ENCODE results near the gene SCRG1.

Gene SCRG1

DNA sequence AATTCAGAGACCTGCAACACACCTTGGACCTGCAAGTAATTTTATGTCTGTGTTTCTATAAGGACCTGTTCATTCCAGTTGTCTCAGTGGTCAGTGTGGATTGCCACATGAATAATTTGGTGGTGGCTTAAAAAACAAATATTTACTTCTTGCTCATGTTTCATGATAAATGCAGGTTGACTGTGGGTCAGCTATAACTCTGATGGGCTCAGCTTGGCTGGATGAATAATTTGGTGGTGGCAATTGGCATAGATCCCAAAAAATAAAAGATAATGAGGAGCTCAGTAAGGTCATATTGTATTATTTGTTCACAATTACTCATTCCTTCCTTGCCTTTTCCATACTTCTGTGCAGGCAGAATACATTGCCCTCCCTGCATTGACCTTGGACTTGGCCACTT, 18.9 kb upstream of the SCRG1 start:
- no peak for TF ChIP-seq SUZ12 (IDR thresholded peaks at IDR 0.05)
- TF ChIP-seq LEF1 (IDR thresholded peaks at IDR 0.05; ENCODE audit: borderline replicate concordance), result no peak
- TF ChIP-seq, protein P1, sequence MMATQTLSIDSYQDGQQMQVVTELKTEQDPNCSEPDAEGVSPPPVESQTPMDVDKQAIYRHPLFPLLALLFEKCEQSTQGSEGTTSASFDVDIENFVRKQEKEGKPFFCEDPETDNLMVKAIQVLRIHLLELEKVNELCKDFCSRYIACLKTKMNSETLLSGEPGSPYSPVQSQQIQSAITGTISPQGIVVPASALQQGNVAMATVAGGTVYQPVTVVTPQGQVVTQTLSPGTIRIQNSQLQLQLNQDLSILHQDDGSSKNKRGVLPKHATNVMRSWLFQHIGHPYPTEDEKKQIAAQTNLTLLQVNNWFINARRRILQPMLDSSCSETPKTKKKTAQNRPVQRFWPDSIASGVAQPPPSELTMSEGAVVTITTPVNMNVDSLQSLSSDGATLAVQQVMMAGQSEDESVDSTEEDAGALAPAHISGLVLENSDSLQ (IDR thresholded peaks at IDR 0.05), result no peak
- TF ChIP-seq ELF4 (IDR thresholded peaks at IDR 0.05), result no peak
- TF ChIP-seq TARDBP (IDR thresholded peaks at IDR 0.05), result no peak
- DNase-seq (ENCODE audit: extremely low spot score), result no peak
- ChIA-PET CTCF (interaction anchor here (0.6 to 2.1 kb wide), 5 partner anchors 76 to 1214 kb away, joined by 4 to 8 read pairs (median 6); no protein-coding TSS in a partner anchor), POLR2A (interaction anchor here (1.0 to 1.1 kb wide), 2 partner anchors 83 to 85 kb away, joined by 3 read pairs; no protein-coding TSS in a partner anchor)

DNA sequence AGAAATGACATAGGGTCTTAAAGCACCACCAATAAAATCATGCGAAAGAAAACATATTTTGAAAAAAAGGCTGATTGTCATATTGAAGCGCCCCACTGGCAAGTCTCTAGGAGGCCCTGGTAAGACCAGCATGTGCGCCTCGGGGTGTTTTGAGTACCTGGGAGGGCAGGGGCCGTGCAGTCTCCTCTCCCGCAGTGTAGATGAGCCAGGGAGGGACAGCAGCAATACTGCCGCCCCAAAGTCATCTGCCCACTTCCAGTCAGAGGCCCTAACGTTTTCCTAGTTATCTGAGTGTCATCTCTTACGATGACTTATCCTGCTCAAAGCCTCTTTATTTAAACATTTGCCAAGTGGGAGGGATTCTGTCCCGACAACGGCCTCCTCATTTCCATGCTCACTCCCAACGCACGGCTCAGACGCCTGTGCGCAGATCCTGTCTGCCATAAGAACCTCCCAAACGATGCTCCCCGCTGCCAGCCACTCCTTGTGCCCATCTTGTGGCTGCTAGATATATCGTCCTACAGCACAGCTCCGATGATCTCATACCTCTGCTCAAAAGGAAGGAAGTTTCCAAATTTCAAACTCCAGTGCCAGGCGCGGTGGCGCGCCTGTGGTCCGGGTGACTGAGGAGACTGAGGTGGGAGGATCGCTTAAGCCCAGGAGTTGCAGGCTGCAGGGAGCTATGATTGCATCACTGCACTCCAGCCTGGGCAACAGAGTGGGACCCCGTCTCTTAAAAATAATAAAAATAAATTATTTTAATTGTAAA, 17.2 kb upstream of the SCRG1 start:
- no peak for TF ChIP-seq TARDBP (IDR thresholded peaks at IDR 0.05)
- TF ChIP-seq, protein P1 (IDR thresholded peaks at IDR 0.05), result no peak
- TF ChIP-seq LEF1 (IDR thresholded peaks at IDR 0.05; ENCODE audit: borderline replicate concordance), result no peak
- no peak for TF ChIP-seq FOXM1 (IDR thresholded peaks at IDR 0.05; ENCODE audit: borderline replicate concordance)
- no peak for TF ChIP-seq ELF4 (IDR thresholded peaks at IDR 0.05)
- TF ChIP-seq NFRKB (IDR thresholded peaks at IDR 0.05), result no peak
- TF ChIP-seq SUZ12 (IDR thresholded peaks at IDR 0.05), result no peak
- TF ChIP-seq FOXA1 (IDR thresholded peaks at IDR 0.05), result no peak
- no peak for TF ChIP-seq HDGF (IDR thresholded peaks at IDR 0.05; ENCODE audit: borderline replicate concordance)
- TF ChIP-seq L3MBTL2 (conservative IDR thresholded peaks at IDR 0.05), result no peak
- TF ChIP-seq FOXK2 (IDR thresholded peaks at IDR 0.05), result no peak
- TF ChIP-seq CTBP1 (IDR thresholded peaks at IDR 0.05; ENCODE audit: borderline replicate concordance), result no peak
- no peak for TF ChIP-seq ARNT (IDR thresholded peaks at IDR 0.05)
- TF ChIP-seq BHLHE40 (IDR thresholded peaks at IDR 0.05; ENCODE audit: borderline replicate concordance), result no peak
- TF ChIP-seq SP1 (IDR thresholded peaks at IDR 0.05), result no peak
- TF ChIP-seq ZNF384 (IDR thresholded peaks at IDR 0.05), result no peak
- CTCF ChIA-PET, result interaction anchor here (0.6 to 1.7 kb wide), 5 partner anchors 13 to 114 kb away, joined by 3 to 4 read pairs (median 3); no protein-coding TSS in a partner anchor
- DNase-seq (ENCODE audit: extremely low spot score), result no peak
- POLR2A ChIA-PET, result interaction anchor here (1.4 to 1.6 kb wide), 2 partner anchors 45 to 81 kb away, joined by 3 to 6 read pairs; partner anchors contain the start of gene HMGB2

DNA sequence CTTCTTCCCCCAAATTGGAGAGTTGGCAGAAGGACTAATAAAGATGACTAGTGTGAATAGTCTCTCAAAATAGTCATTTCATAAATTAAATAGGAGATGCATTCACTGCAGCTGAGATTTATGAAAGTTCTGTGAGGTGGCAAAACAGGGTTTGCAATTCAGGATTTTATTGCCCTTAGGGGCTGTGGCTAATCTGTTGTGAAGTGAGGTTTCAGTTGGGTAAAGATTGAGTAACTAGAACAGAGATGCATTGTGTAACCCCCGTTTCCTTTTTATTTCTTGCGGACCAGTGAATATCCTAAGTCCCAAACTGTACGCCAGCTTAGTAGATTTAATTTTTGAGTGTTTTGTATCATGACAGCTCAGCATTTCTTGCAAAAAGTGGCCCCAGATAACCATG, 16.2 kb upstream of the SCRG1 start:
- DNase-seq (ENCODE audit: extremely low spot score), result no peak
- no peak for TF ChIP-seq ELF4 (IDR thresholded peaks at IDR 0.05)
- no peak for TF ChIP-seq FOXK2 (IDR thresholded peaks at IDR 0.05)
- TF ChIP-seq SP1 (IDR thresholded peaks at IDR 0.05), result no peak
- TF ChIP-seq LEF1 (IDR thresholded peaks at IDR 0.05; ENCODE audit: borderline replicate concordance), result no peak
- TF ChIP-seq CTBP1 (IDR thresholded peaks at IDR 0.05; ENCODE audit: borderline replicate concordance), result no peak
- no peak for TF ChIP-seq BHLHE40 (IDR thresholded peaks at IDR 0.05; ENCODE audit: borderline replicate concordance)
- TF ChIP-seq FOXM1 (IDR thresholded peaks at IDR 0.05; ENCODE audit: borderline replicate concordance), result no peak
- no peak for TF ChIP-seq ARNT (IDR thresholded peaks at IDR 0.05)
- no peak for TF ChIP-seq TARDBP (IDR thresholded peaks at IDR 0.05)
- TF ChIP-seq FOXA1 (IDR thresholded peaks at IDR 0.05), result no peak
- no peak for TF ChIP-seq HDGF (IDR thresholded peaks at IDR 0.05; ENCODE audit: borderline replicate concordance)
- TF ChIP-seq NFRKB (IDR thresholded peaks at IDR 0.05), result no peak
- no peak for TF ChIP-seq L3MBTL2 (conservative IDR thresholded peaks at IDR 0.05)
- TF ChIP-seq ZNF384 (IDR thresholded peaks at IDR 0.05), result no peak
- TF ChIP-seq, protein P1 (IDR thresholded peaks at IDR 0.05), result no peak
- no peak for TF ChIP-seq SUZ12 (IDR thresholded peaks at IDR 0.05)
- POLR2A ChIA-PET, result interaction anchor here (1.6 kb wide), 1 partner anchor 44 kb away, joined by 3 read pairs; no protein-coding TSS in a partner anchor
- CTCF ChIA-PET, result interaction anchor here (0.9 to 1.7 kb wide), 2 partner anchors 96 to 391 kb away, joined by 3 to 4 read pairs; no protein-coding TSS in a partner anchor

DNA sequence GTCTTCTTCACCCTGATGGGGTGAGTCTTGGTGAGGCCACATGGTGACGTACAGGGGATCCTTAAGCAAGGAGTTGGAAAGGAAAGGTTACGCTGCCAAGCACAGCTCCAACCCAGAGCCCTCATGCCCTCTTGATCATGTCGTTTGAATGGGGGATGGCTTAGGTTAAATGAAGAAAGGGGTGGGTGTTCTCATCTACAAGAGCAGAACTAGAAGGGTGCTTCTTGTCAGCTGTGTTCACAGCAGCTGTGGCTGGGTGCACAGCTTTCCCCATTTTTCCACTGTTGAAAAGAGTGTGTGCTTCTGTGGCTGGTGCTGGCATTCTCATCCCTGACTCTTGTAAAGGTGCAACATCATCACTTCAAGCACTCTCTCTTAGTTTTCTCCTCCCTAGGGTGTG, 15.5 kb upstream of the SCRG1 start:
- ChIA-PET POLR2A (interaction anchor here (1.6 kb wide), 1 partner anchor 43 kb away, joined by 3 read pairs; no protein-coding TSS in a partner anchor), CTCF (interaction anchor here (0.9 to 2.3 kb wide), 2 partner anchors 95 to 391 kb away, joined by 3 to 7 read pairs; no protein-coding TSS in a partner anchor)
- TF ChIP-seq ZNF384 (IDR thresholded peaks at IDR 0.05) (no peak), BHLHE40 (IDR thresholded peaks at IDR 0.05; ENCODE audit: borderline replicate concordance) (no peak), NFRKB (IDR thresholded peaks at IDR 0.05) (no peak), SP1 (IDR thresholded peaks at IDR 0.05) (no peak), FOXM1 (IDR thresholded peaks at IDR 0.05; ENCODE audit: borderline replicate concordance) (no peak), SUZ12 (IDR thresholded peaks at IDR 0.05) (no peak), ELF4 (IDR thresholded peaks at IDR 0.05) (no peak), HDGF (IDR thresholded peaks at IDR 0.05; ENCODE audit: borderline replicate concordance) (no peak), ARNT (IDR thresholded peaks at IDR 0.05) (no peak), L3MBTL2 (conservative IDR thresholded peaks at IDR 0.05) (no peak), TARDBP (IDR thresholded peaks at IDR 0.05) (no peak), CTBP1 (IDR thresholded peaks at IDR 0.05; ENCODE audit: borderline replicate concordance) (no peak), LEF1 (IDR thresholded peaks at IDR 0.05; ENCODE audit: borderline replicate concordance) (no peak), FOXA1 (IDR thresholded peaks at IDR 0.05) (no peak), FOXK2 (IDR thresholded peaks at IDR 0.05) (no peak)
- TF ChIP-seq, protein P1 (IDR thresholded peaks at IDR 0.05), result no peak
- no peak for DNase-seq (ENCODE audit: extremely low spot score)

DNA sequence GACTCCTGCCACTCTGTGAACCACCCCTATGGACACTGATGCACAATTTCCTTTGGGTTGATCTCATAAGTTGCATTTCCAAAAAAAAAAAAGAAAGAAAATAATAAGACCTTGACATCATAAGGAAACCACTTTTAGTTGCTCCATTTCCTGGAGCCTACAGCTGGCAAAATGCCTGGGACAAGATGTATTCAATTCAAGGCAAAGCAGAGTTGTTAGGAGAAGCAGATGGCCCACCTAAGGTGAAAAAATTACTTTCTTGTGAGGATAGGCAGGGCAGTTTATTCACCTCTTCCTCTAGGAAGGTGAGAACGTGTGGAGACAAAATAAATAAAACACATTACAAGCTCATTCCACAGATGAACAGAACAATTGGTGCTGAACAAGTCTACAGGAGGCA, 14.1 kb upstream of the SCRG1 start:
- TF ChIP-seq SP1 (IDR thresholded peaks at IDR 0.05) (no peak), TARDBP (IDR thresholded peaks at IDR 0.05) (no peak), BHLHE40 (IDR thresholded peaks at IDR 0.05; ENCODE audit: borderline replicate concordance) (no peak), ARNT (IDR thresholded peaks at IDR 0.05) (no peak), ELF4 (IDR thresholded peaks at IDR 0.05) (no peak), FOXA1 (IDR thresholded peaks at IDR 0.05) (no peak), FOXM1 (IDR thresholded peaks at IDR 0.05; ENCODE audit: borderline replicate concordance) (no peak)
- DNase-seq (ENCODE audit: extremely low spot score), result no peak
- ChIA-PET CTCF (interaction anchor here (0.6 to 2.3 kb wide), 7 partner anchors 8 to 558 kb away, joined by 3 to 7 read pairs (median 3); no protein-coding TSS in a partner anchor), POLR2A (interaction anchor here (0.9 to 4.1 kb wide), 2 partner anchors 41 to 79 kb away, joined by 3 to 25 read pairs; partner anchors contain the start of gene HMGB2)

All from HEK293T (cell line).